ENCODE results near the gene PARN. TPM values are rescaled to one million over a fixed set of nuclear protein-coding genes. Genes with fewer than 3 reads are reported as not detected.

The PARN gene
- total RNA-seq, 5 donors from 2014 or later (not counting 1 experiment from before 2014, with no cell fraction given), result 34.4 to 42.7 (median 38.4) TPM

GRCh38 chr16:14628806-14629611, 1.1 kb downstream of the PARN start:
- peaks cover 30 to 46% of the 10 kb centered on the region in 2 experiments for H3K4me1 ChIP-seq (ENCODE audit: control insufficient read depth in 1 of 2, extremely low read depth in 1 of 2, insufficient read depth in 2 of 2, low read length in 2 of 2)
- H3K4me1 Mint-ChIP-seq, result peaks cover 45 to 52% (median 52%) of the 10 kb centered on the region in 3 donors
- DNase-seq (peak in 12 of 35 experiments; percentile 1 to 37 (median 6)), ATAC-seq (replicated peaks in 1 of 4) (no peak)
- H3K27ac Mint-ChIP-seq, result peak overlapping the region; percentile 94 to 97
- peak overlapping the region; percentile 92 to 96 (median 93) for H3K4me3 Mint-ChIP-seq
- WGBS (ENCODE audit: insufficient coverage), result 81% methylated on average over 3 of the region's 12 CpGs
- ChIA-PET POLR2A (interaction anchor here in 1 of 2 donors (0.6 kb wide), 1 partner anchor 95 kb away, joined by 3 read pairs; no protein-coding TSS in a partner anchor), CTCF (interaction anchor here in 1 of 2 donors (1.4 kb wide), 1 partner anchor 21 kb away, joined by 3 read pairs; no protein-coding TSS in a partner anchor)
- H3K27me3 ChIP-seq (replicated peaks in 1 of 2; ENCODE audit: control insufficient read depth in 2 of 2, extremely low read depth in 1 of 2, insufficient read depth in 2 of 2, low read length in 1 of 2), result no peaks in the 10 kb centered on the region
- peaks cover 15 to 43% of the 10 kb centered on the region in 2 donors for H3K36me3 ChIP-seq (ENCODE audit: control insufficient read depth in 2 of 2, extremely low read depth in 1 of 2, insufficient read depth in 1 of 2, low read length in 1 of 2)
- H3K9me3 ChIP-seq, result no peaks in the 10 kb centered on the region
- peak overlapping the region; percentile 88 for H3K4me3 ChIP-seq (ENCODE audit: control insufficient read depth in 1 of 2, extremely low read depth in 1 of 2, low read length in 1 of 2)
- H3K36me3 Mint-ChIP-seq, result peaks cover 22% of the 10 kb centered on the region
- H3K9me3 Mint-ChIP-seq, result peaks cover 0 to 4% (median 3%) of the 10 kb centered on the region in 3 donors
- H3K27ac ChIP-seq (ENCODE audit: low read length), result peak overlapping the region; percentile 91
- H3K27me3 Mint-ChIP-seq, result no peaks in the 10 kb centered on the region

- no peak for ATAC-seq (replicated peaks in 1 of 4)
- POLR2A ChIA-PET, result no interaction called here
- CTCF ChIA-PET, result no interaction called here
- peaks cover 27 to 34% of the 10 kb centered on the region in 2 experiments for H3K4me1 ChIP-seq (ENCODE audit: control insufficient read depth in 1 of 2, extremely low read depth in 1 of 2, insufficient read depth in 2 of 2, low read length in 2 of 2)
- Mint-ChIP-seq H3K4me1 (peaks cover 37 to 46% (median 40%) of the 10 kb centered on the region in 3 donors), H3K9me3 (peaks cover 0 to 4% (median 3%) of the 10 kb centered on the region in 3 donors), H3K4me3 (no peak overlapping the region), H3K27ac (no peak overlapping the region), H3K36me3 (peaks cover 34% of the 10 kb centered on the region), H3K27me3 (no peaks in the 10 kb centered on the region)
- no peak for DNase-seq
- H3K9me3 ChIP-seq, result no peaks in the 10 kb centered on the region
- no CpG with 5 or more reads among the region's 4 CpGs for WGBS (ENCODE audit: insufficient coverage)
- H3K27ac ChIP-seq (ENCODE audit: low read length), result no peak overlapping the region
- no peaks in the 10 kb centered on the region for H3K27me3 ChIP-seq (replicated peaks in 1 of 2; ENCODE audit: control insufficient read depth in 2 of 2, extremely low read depth in 1 of 2, insufficient read depth in 2 of 2, low read length in 1 of 2)
- H3K36me3 ChIP-seq (ENCODE audit: control insufficient read depth in 2 of 2, extremely low read depth in 1 of 2, insufficient read depth in 1 of 2, low read length in 1 of 2), result peaks cover 15 to 57% of the 10 kb centered on the region in 2 donors
- no peak overlapping the region for H3K4me3 ChIP-seq (ENCODE audit: control insufficient read depth in 1 of 2, extremely low read depth in 1 of 2, low read length in 1 of 2)
Measured at GRCh38 chr16:14627078-14627477, 3.0 kb downstream of the PARN start.

- H3K9me3 ChIP-seq, result no peaks in the 10 kb centered on the region
- H3K36me3 Mint-ChIP-seq, result peaks cover 50% of the 10 kb centered on the region
- peaks cover 0 to 55% of the 10 kb centered on the region in 2 donors for H3K36me3 ChIP-seq (ENCODE audit: control insufficient read depth in 2 of 2, extremely low read depth in 1 of 2, insufficient read depth in 1 of 2, low read length in 1 of 2)
- no peaks in the 10 kb centered on the region for H3K27me3 ChIP-seq (replicated peaks in 1 of 2; ENCODE audit: control insufficient read depth in 2 of 2, extremely low read depth in 1 of 2, insufficient read depth in 2 of 2, low read length in 1 of 2)
- ChIA-PET POLR2A (no interaction called here), CTCF (interaction anchor here in 1 of 2 donors (0.6 kb wide), 1 partner anchor 57 kb away, joined by 3 read pairs; no protein-coding TSS in a partner anchor)
- H3K27me3 Mint-ChIP-seq, result no peaks in the 10 kb centered on the region
- peaks cover 2 to 10% (median 4%) of the 10 kb centered on the region in 3 donors for H3K4me1 Mint-ChIP-seq
- H3K4me3 ChIP-seq (ENCODE audit: control insufficient read depth in 1 of 2, extremely low read depth in 1 of 2, low read length in 1 of 2), result no peak overlapping the region
- no peaks in the 10 kb centered on the region for H3K4me1 ChIP-seq (ENCODE audit: control insufficient read depth in 1 of 2, extremely low read depth in 1 of 2, insufficient read depth in 2 of 2, low read length in 2 of 2)
- ATAC-seq (replicated peaks in 1 of 4), result no peak
- no peaks in the 10 kb centered on the region for H3K9me3 Mint-ChIP-seq
- no peak overlapping the region for H3K27ac ChIP-seq (ENCODE audit: low read length)
- H3K4me3 Mint-ChIP-seq, result no peak overlapping the region
- no CpG with 5 or more reads among the region's 7 CpGs for WGBS (ENCODE audit: insufficient coverage)
- no peak overlapping the region for H3K27ac Mint-ChIP-seq
- DNase-seq, result no peak
Measured at GRCh38 chr16:14618566-14618965, 11.5 kb downstream of the PARN start.

GRCh38 chr16:14616280-14616679, 13.8 kb downstream of the PARN start:
- H3K4me3 Mint-ChIP-seq, result no peak overlapping the region
- no peaks in the 10 kb centered on the region for H3K9me3 Mint-ChIP-seq
- Histone ChIP-seq H3K27me3 (replicated peaks in 1 of 2; ENCODE audit: control insufficient read depth in 2 of 2, extremely low read depth in 1 of 2, insufficient read depth in 2 of 2, low read length in 1 of 2) (no peaks in the 10 kb centered on the region), H3K9me3 (no peaks in the 10 kb centered on the region), H3K4me3 (ENCODE audit: control insufficient read depth in 1 of 2, extremely low read depth in 1 of 2, low read length in 1 of 2) (no peak overlapping the region), H3K4me1 (ENCODE audit: control insufficient read depth in 1 of 2, extremely low read depth in 1 of 2, insufficient read depth in 2 of 2, low read length in 2 of 2) (no peaks in the 10 kb centered on the region), H3K36me3 (ENCODE audit: control insufficient read depth in 2 of 2, extremely low read depth in 1 of 2, insufficient read depth in 1 of 2, low read length in 1 of 2) (peaks cover 3 to 52% of the 10 kb centered on the region in 2 donors), H3K27ac (ENCODE audit: low read length) (no peak overlapping the region)
- no peak overlapping the region for H3K27ac Mint-ChIP-seq
- POLR2A ChIA-PET, result no interaction called here
- H3K4me1 Mint-ChIP-seq, result peaks cover 2 to 4% (median 3%) of the 10 kb centered on the region in 3 donors
- 100% methylated on average over 3 of the region's 4 CpGs for WGBS (ENCODE audit: insufficient coverage)
- CTCF ChIA-PET, result interaction anchor here in 1 of 2 donors (0.6 kb wide), 1 partner anchor 696 kb away, joined by 4 read pairs; the partner anchor contains the start of gene ERCC4
- H3K36me3 Mint-ChIP-seq, result peaks cover 50% of the 10 kb centered on the region
- DNase-seq, result no peak
- ATAC-seq (replicated peaks in 1 of 4), result no peak
- no peaks in the 10 kb centered on the region for H3K27me3 Mint-ChIP-seq

GRCh38 chr16:14613991-14614390, 16.1 kb downstream of the PARN start:
- peaks cover 54% of the 10 kb centered on the region for H3K36me3 Mint-ChIP-seq
- H3K4me3 Mint-ChIP-seq, result no peak overlapping the region
- Histone ChIP-seq H3K4me1 (ENCODE audit: control insufficient read depth in 1 of 2, extremely low read depth in 1 of 2, insufficient read depth in 2 of 2, low read length in 2 of 2) (no peaks in the 10 kb centered on the region), H3K27ac (ENCODE audit: low read length) (no peak overlapping the region), H3K4me3 (ENCODE audit: control insufficient read depth in 1 of 2, extremely low read depth in 1 of 2, low read length in 1 of 2) (no peak overlapping the region), H3K9me3 (no peaks in the 10 kb centered on the region), H3K27me3 (replicated peaks in 1 of 2; ENCODE audit: control insufficient read depth in 2 of 2, extremely low read depth in 1 of 2, insufficient read depth in 2 of 2, low read length in 1 of 2) (no peaks in the 10 kb centered on the region), H3K36me3 (ENCODE audit: control insufficient read depth in 2 of 2, extremely low read depth in 1 of 2, insufficient read depth in 1 of 2, low read length in 1 of 2) (peaks cover 3 to 64% of the 10 kb centered on the region in 2 donors)
- H3K9me3 Mint-ChIP-seq, result no peaks in the 10 kb centered on the region
- CTCF ChIA-PET, result interaction anchor here in 1 of 2 donors (0.8 kb wide), 1 partner anchor 72 kb away, joined by 3 read pairs; no protein-coding TSS in a partner anchor
- ATAC-seq (replicated peaks in 1 of 4), result no peak
- POLR2A ChIA-PET, result no interaction called here
- H3K27me3 Mint-ChIP-seq, result no peaks in the 10 kb centered on the region
- H3K4me1 Mint-ChIP-seq, result no peaks in the 10 kb centered on the region
- WGBS (ENCODE audit: insufficient coverage), result 100% methylated on average over 4 of the region's 4 CpGs
- DNase-seq, result no peak
- no peak overlapping the region for H3K27ac Mint-ChIP-seq

- Mint-ChIP-seq H3K4me3 (no peak overlapping the region), H3K36me3 (peaks cover 58% of the 10 kb centered on the region), H3K27ac (no peak overlapping the region), H3K9me3 (no peaks in the 10 kb centered on the region), H3K27me3 (no peaks in the 10 kb centered on the region), H3K4me1 (no peaks in the 10 kb centered on the region)
- no peak overlapping the region for H3K27ac ChIP-seq (ENCODE audit: low read length)
- H3K36me3 ChIP-seq (ENCODE audit: control insufficient read depth in 2 of 2, extremely low read depth in 1 of 2, insufficient read depth in 1 of 2, low read length in 1 of 2), result peaks cover 8 to 70% of the 10 kb centered on the region in 2 donors
- H3K27me3 ChIP-seq (replicated peaks in 1 of 2; ENCODE audit: control insufficient read depth in 2 of 2, extremely low read depth in 1 of 2, insufficient read depth in 2 of 2, low read length in 1 of 2), result no peaks in the 10 kb centered on the region
- H3K9me3 ChIP-seq, result no peaks in the 10 kb centered on the region
- H3K4me3 ChIP-seq (ENCODE audit: control insufficient read depth in 1 of 2, extremely low read depth in 1 of 2, low read length in 1 of 2), result no peak overlapping the region
- ChIA-PET CTCF (interaction anchor here in 1 of 2 donors (0.6 kb wide), 1 partner anchor 515 kb away, joined by 3 read pairs; no protein-coding TSS in a partner anchor), POLR2A (no interaction called here)
- no peak for ATAC-seq (replicated peaks in 1 of 4)
- no peak for DNase-seq
- H3K4me1 ChIP-seq (ENCODE audit: control insufficient read depth in 1 of 2, extremely low read depth in 1 of 2, insufficient read depth in 2 of 2, low read length in 2 of 2), result no peaks in the 10 kb centered on the region
- WGBS (ENCODE audit: insufficient coverage), result 99% methylated on average over 12 of the region's 14 CpGs
Measured at GRCh38 chr16:14611660-14612059, 18.4 kb downstream of the PARN start.

All from T-cell (primary cell).